B cell (primary cell): ENCODE measurements around the gene TMA7. TPM values are rescaled to one million over a fixed set of nuclear protein-coding genes. Genes with fewer than 3 reads are reported as not detected.

Experiments
- ATAC-seq: fragments of 200-7000 bp; cut with Tn5 transposase; one replicate; pipeline ENCODE4 v1.10.0; 2021; ENCODE audit warnings: low read depth, mild to moderate bottlenecking, moderate number of reproducible peaks, moderate library complexity
- CTCF ChIA-PET: fragments of 350-600 bp; sonication (Branson Sonifier 250); formaldehyde crosslinking; loops from one replicate; lab custom pipeline; 2021; ENCODE audit warnings: antibody characterized with exemption, inconsistent platforms; lab: Charles Lee
- POLR2A ChIA-PET: fragments of 350-600 bp; sonication (Branson Sonifier 250); formaldehyde crosslinking; loops from one replicate; lab custom pipeline; 2021; ENCODE audit warnings: antibody characterized with exemption; lab: Charles Lee
- DNase-seq: peaks from one replicate; pipeline ENCODE4 v3.0.0; 2013
- H2AFZ ChIP-seq: 2 replicates; pipeline ENCODE4 v1.6.1; 2012; ENCODE audit warnings: mild to moderate bottlenecking, low read depth, low read length; ENCODE audit not compliant: insufficient read depth, poor library complexity, severe bottlenecking
- H3K27ac ChIP-seq, 2 donors: 1 replicate in 1 of 2; 2 replicates in 1 of 2; pipeline ENCODE4 v1.5.1; 2012 to 2013; ENCODE audit warnings: low read length in 2 of 2, mild to moderate bottlenecking in 2 of 2, moderate library complexity in 1 of 2
- H3K27me3 ChIP-seq, 4 experiments: fragments of 200-600 bp in 1 of 4; sonication (generic) in 1 of 4; replicated peaks in 1 of 4; 1 replicate in 2 of 4; 2 replicates in 2 of 4; pipeline versions ENCODE4 v1.6.1 to v1.7.0; 2013 to 2016; ENCODE audit warnings: low read length in 3 of 4, mild to moderate bottlenecking in 2 of 4, mixed read lengths in 1 of 4, moderate library complexity in 1 of 4; ENCODE audit not compliant: insufficient read depth in 4 of 4, control insufficient read depth in 3 of 4; ENCODE audit errors: control extremely low read depth in 1 of 4
- H3K36me3 ChIP-seq, 2 experiments: replicated peaks in 1 of 2; 1 replicate in 1 of 2; 2 replicates in 1 of 2; pipeline versions ENCODE4 v1.6.1 to v1.7.1; 2013; ENCODE audit warnings: low read length in 1 of 2; ENCODE audit not compliant: insufficient read depth in 2 of 2, control insufficient read depth in 1 of 2; ENCODE audit errors: control extremely low read depth in 1 of 2, extremely low read depth in 1 of 2
- H3K4me1 ChIP-seq, 2 donors: fragments of 200-600 bp in 1 of 2; sonication (generic) in 1 of 2; 1 replicate in 1 of 2; 2 replicates in 1 of 2; pipeline versions ENCODE4 v1.5.1 to v1.6.1; 2013 to 2017; ENCODE audit warnings: low read length in 2 of 2; ENCODE audit not compliant: control insufficient read depth in 2 of 2, insufficient read depth in 2 of 2
- H3K4me2 ChIP-seq: replicated peaks from 2 replicates; pipeline ENCODE3; 2012; ENCODE audit warnings: mild to moderate bottlenecking, low read depth, low read length; ENCODE audit not compliant: poor library complexity, severe bottlenecking
- H3K4me3 ChIP-seq, 5 experiments: fragments of 200-600 bp in 1 of 5; sonication (generic) in 1 of 5; 1 replicate in 3 of 5; 2 replicates in 2 of 5; pipeline versions ENCODE4 v1.5.1 to v1.7.0; 2011 to 2016; ENCODE audit warnings: low read length in 4 of 5, mild to moderate bottlenecking in 4 of 5, low read depth in 2 of 5, control low read depth in 1 of 5, moderate library complexity in 1 of 5; ENCODE audit not compliant: insufficient read depth in 1 of 5; ENCODE audit errors: control extremely low read depth in 1 of 5, extremely low read depth in 1 of 5
- H3K79me2 ChIP-seq: fragments of 200-600 bp; sonication (generic); one replicate; pipeline ENCODE4 v1.6.0; 2016; ENCODE audit warnings: low read length; ENCODE audit not compliant: control insufficient read depth, insufficient read depth
- H3K9ac ChIP-seq: fragments of 200-600 bp; sonication (generic); 2 replicates; pipeline ENCODE4 v1.6.1; 2017; ENCODE audit warnings: mild to moderate bottlenecking, low read length, moderate library complexity
- H3K9me3 ChIP-seq, 3 donors: one replicate each; pipeline versions ENCODE4 v1.6.1 to v1.7.1; 2013; ENCODE audit warnings: low read length in 2 of 3; ENCODE audit not compliant: control insufficient read depth in 2 of 3, insufficient read depth in 1 of 3; ENCODE audit errors: control extremely low read depth in 1 of 3
- H4K20me1 ChIP-seq: 2 replicates; pipeline ENCODE4 v1.6.0; 2012; ENCODE audit warnings: mild to moderate bottlenecking, low read length; ENCODE audit not compliant: insufficient read depth, control insufficient read depth, poor library complexity, severe bottlenecking
- H3K27ac Mint-ChIP-seq: one replicate; pipeline ENCODE4 v1.8.0; 2021; ENCODE audit warnings: mixed read lengths
- H3K27me3 Mint-ChIP-seq: one replicate; pipeline ENCODE4 v1.8.0; 2021; ENCODE audit warnings: mixed read lengths
- H3K4me1 Mint-ChIP-seq: one replicate; pipeline ENCODE4 v1.8.0; 2021; ENCODE audit warnings: mixed read lengths
- H3K4me3 Mint-ChIP-seq: one replicate; pipeline ENCODE4 v1.8.0; 2021; ENCODE audit warnings: mixed read lengths
- H3K9me3 Mint-ChIP-seq: one replicate; pipeline ENCODE4 v1.8.0; 2022; ENCODE audit warnings: mixed read lengths; ENCODE audit not compliant: insufficient read depth
- CTCF ChIP-seq: fragments of 200-600 bp; IDR thresholded peaks from one replicate; pipeline ENCODE4 v1.8.0; 2022; ENCODE audit warnings: antibody characterized with exemption, mild to moderate bottlenecking
- EZH2 ChIP-seq: IDR thresholded peaks from 2 replicates; pipeline ENCODE4 v1.6.1; 2012; ENCODE audit warnings: borderline replicate concordance, low read depth, mild to moderate bottlenecking, moderate library complexity, low read length; ENCODE audit not compliant: insufficient read depth, poor library complexity, severe bottlenecking
- WGBS: methylation state at CpG from one replicate; pipeline ENCODE4 v1.1.5; 2013; ENCODE audit warnings: missing lambda C conversion rate; ENCODE audit not compliant: insufficient coverage; 5-methylcytosine and 5-hydroxymethylcytosine counted together
- intact Hi-C: fragments of 100-400 bp; cut with micrococcal nuclease; formaldehyde crosslinking; loops from one replicate; pipeline ENCODE4 v1.10.0; 2022
- polyA plus RNA-seq: library from polyadenylated mRNA; depleted of rRNA; stranded (reverse); fragments of >200 nt; gene quantifications from 2 replicates; pipeline ENCODE4 v1.2.3, GENCODE V29; 2012
- total RNA-seq, 2 donors: library from RNA; stranded (reverse); fragments of 120-200 nt in 1 of 2; gene quantifications; 1 replicate in 1 of 2; 2 replicates in 1 of 2; pipeline versions ENCODE4 v1.2.3 to v1.2.4, GENCODE V29; 2013 to 2022

The TMA7 gene
- total and polyA plus RNA-seq, 2 donors (not counting 1 experiment from before 2014, with no cell fraction given) = 169 to 194 TPM

GRCh38 chr3:48431224-48432029, 8.6 kb upstream of the TMA7 start:
- no peak overlapping the region for H3K27ac Mint-ChIP-seq
- intact Hi-C loops = no loop called here
- POLR2A ChIA-PET = no interaction called here

More at GRCh38 chr3:48431224-48432029, 8.6 kb upstream of the TMA7 start:
- Histone ChIP-seq H3K9ac (no peak overlapping the region), H3K27ac (no peak overlapping the region), H3K79me2 (peaks cover 6% of the 10 kb centered on the region), H4K20me1 (no peaks in the 10 kb centered on the region), H2AFZ (no peak overlapping the region), H3K9me3 (peaks cover 0 to 3% (median 0%) of the 10 kb centered on the region in 3 donors), H3K36me3 (peaks cover 0 to 16% of the 10 kb centered on the region in 2 experiments), H3K4me1 (peaks cover 12 to 13% of the 10 kb centered on the region in 2 donors), H3K27me3 (peaks cover 0 to 9% (median 3%) of the 10 kb centered on the region in 4 experiments), H3K4me3 (no peak overlapping the region), H3K4me2 (no peak overlapping the region)
- CTCF ChIA-PET = interaction anchor here (1.7 to 13.4 kb wide), 3 partner anchors 8 to 160 kb away, joined by 5 to 330 read pairs (median 148); partner anchors contain the start of gene CCDC51
- Mint-ChIP-seq H3K9me3 (no peaks in the 10 kb centered on the region), H3K4me1 (peaks cover 12% of the 10 kb centered on the region), H3K27me3 (peaks cover 16% of the 10 kb centered on the region), H3K4me3 (peak overlapping the region; percentile 83)
- TF ChIP-seq EZH2 (no peak), CTCF (no peak)
- 90% methylated on average over 4 of the region's 8 CpGs for WGBS
- ATAC-seq = no peak
- DNase-seq = no peak
